SIG-M5 treated with dmso at 0.1 percent for 504 hours (cell line): ENCODE measurements around the gene RXFP4.
"Not testable (repeated sequence)": the region's sequence is repeated elsewhere in the genome, so short reads cannot be mapped to it uniquely, and the experiment has no call there.

Source experiments
- DNase-seq: peaks from one replicate; lab custom pipeline; 2025; ENCODE audit not compliant: unreplicated experiment; lab: John Stamatoyannopoulos, UW

Gene RXFP4

GRCh38 chr1:155940993-155941844 is at the start of gene RXFP4:
Gene RXFP4, plus strand, starts transcription at chr1:155941638. Its CDS starts 72 bp downstream, at chr1:155941710.
- peak; percentile 51 for DNase-seq

GRCh38 chr1:155892796-155893195 is 48.6 kb upstream of the RXFP4 start:
- DNase-seq = no peak

GRCh38 chr1:155893389-155894142 is 47.9 kb upstream of the RXFP4 start:
- peak; percentile 26 for DNase-seq

- DNase-seq = not testable (repeated sequence)
Observed at GRCh38 chr1:155895617-155896016, 45.8 kb upstream of the RXFP4 start.

GRCh38 chr1:155896476-155896875 is 45.0 kb upstream of the RXFP4 start:
- DNase-seq = not testable (repeated sequence)

GRCh38 chr1:155897746-155898145 is 43.7 kb upstream of the RXFP4 start:
- no peak for DNase-seq

GRCh38 chr1:155898888-155899287 is 42.5 kb upstream of the RXFP4 start:
- no peak for DNase-seq

GRCh38 chr1:155899683-155900082 is 41.8 kb upstream of the RXFP4 start:
- no peak for DNase-seq

- no peak for DNase-seq
Observed at GRCh38 chr1:155900161-155900560, 41.3 kb upstream of the RXFP4 start.

GRCh38 chr1:155904261-155904660 is 37.2 kb upstream of the RXFP4 start:
- DNase-seq = no peak

- DNase-seq = peak; percentile 94
Observed at GRCh38 chr1:155909894-155910293, 31.5 kb upstream of the RXFP4 start.

- peak; percentile 35 for DNase-seq
Observed at GRCh38 chr1:155910621-155911121, 30.8 kb upstream of the RXFP4 start.

GRCh38 chr1:155911156-155912055 is 30.0 kb upstream of the RXFP4 start, which contains the start of gene RIT1:
Gene RIT1, minus strand, starts transcription at chr1:155911349. Its CDS starts 588 bp downstream, at chr1:155910761.
- DNase-seq = peak; percentile 80

- DNase-seq = no peak
Observed at GRCh38 chr1:155912056-155912536, 29.3 kb upstream of the RXFP4 start.

GRCh38 chr1:155913969-155914757 is 27.3 kb upstream of the RXFP4 start:
- DNase-seq = no peak

- no peak for DNase-seq
Observed at GRCh38 chr1:155918660-155919059, 22.8 kb upstream of the RXFP4 start.

GRCh38 chr1:155919801-155920200 is 21.6 kb upstream of the RXFP4 start:
- no peak for DNase-seq

- DNase-seq = no peak
Observed at GRCh38 chr1:155920717-155921116, 20.7 kb upstream of the RXFP4 start.

- no peak for DNase-seq
Observed at GRCh38 chr1:155925506-155925905, 15.9 kb upstream of the RXFP4 start.

- no peak for DNase-seq
Observed at GRCh38 chr1:155929057-155929456, 12.4 kb upstream of the RXFP4 start.
